Upper lobe of left lung (tissue), 4 donors: ENCODE results near the gene KPNA1.

ENCODE experiments used
- EP300 ChIP-seq, 4 donors: sonication (generic); formaldehyde crosslinking; IDR thresholded peaks; one replicate each; pipeline ENCODE4 v1.5.1; 2017; ENCODE audit warnings: antibody characterized with exemption in 4 of 4, control low read depth in 2 of 4
- TF ChIP-seq, protein P1 (sequence below), 6 experiments: fragments of 450-650 bp in 4 of 6; fragments of 200-600 bp in 2 of 6; sonication (generic) in 2 of 6; IDR thresholded peaks; one replicate each; pipeline ENCODE4 v1.5.1; 2016 to 2019; ENCODE audit warnings: antibody characterized with exemption in 6 of 6

GRCh38 chr3:122546151-122546550 lies 31.4 kb upstream of the KPNA1 start:
- TF ChIP-seq, protein P1, sequence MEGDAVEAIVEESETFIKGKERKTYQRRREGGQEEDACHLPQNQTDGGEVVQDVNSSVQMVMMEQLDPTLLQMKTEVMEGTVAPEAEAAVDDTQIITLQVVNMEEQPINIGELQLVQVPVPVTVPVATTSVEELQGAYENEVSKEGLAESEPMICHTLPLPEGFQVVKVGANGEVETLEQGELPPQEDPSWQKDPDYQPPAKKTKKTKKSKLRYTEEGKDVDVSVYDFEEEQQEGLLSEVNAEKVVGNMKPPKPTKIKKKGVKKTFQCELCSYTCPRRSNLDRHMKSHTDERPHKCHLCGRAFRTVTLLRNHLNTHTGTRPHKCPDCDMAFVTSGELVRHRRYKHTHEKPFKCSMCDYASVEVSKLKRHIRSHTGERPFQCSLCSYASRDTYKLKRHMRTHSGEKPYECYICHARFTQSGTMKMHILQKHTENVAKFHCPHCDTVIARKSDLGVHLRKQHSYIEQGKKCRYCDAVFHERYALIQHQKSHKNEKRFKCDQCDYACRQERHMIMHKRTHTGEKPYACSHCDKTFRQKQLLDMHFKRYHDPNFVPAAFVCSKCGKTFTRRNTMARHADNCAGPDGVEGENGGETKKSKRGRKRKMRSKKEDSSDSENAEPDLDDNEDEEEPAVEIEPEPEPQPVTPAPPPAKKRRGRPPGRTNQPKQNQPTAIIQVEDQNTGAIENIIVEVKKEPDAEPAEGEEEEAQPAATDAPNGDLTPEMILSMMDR (IDR thresholded peaks at IDR 0.05): no peak
- TF ChIP-seq EP300 (IDR thresholded peaks at IDR 0.05): no peak
